ENCODE data around the gene ZNF664. TPM values are rescaled to one million over a fixed set of nuclear protein-coding genes. Genes with fewer than 3 reads are reported as not detected.

The ZNF664 gene
- total and polyA plus RNA-seq, 9 of the 15 experiments (the other 6 are each of a cell fraction or from before 2014, with no cell fraction given), result 3.3 to 101 (median 63.6) TPM

DNA sequence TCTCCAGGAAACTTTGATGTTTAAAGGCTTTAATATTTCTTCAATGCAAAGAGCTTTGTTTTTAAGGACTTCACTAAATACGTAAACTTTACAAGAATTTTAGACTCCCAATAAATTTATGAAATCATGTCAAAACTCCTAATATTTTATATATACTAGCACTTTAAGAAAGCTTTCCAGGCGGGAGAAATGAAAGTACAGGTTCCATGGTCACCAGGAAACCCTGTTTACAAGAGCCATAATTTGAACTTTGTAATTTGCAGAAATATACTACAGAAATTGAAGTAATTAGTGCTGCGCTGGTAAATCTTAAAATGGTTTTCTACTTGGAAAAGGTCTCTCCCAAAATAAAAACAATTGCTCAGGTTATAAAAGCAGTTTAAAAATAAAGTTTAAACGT lies 9.2 kb upstream of the ZNF664 start:
- ATAC-seq, result no peak
- ChIA-PET POLR2A (interaction anchor here (3.2 kb wide), 1 partner anchor 8 kb away, joined by 16 read pairs; no protein-coding TSS in a partner anchor), CTCF (ENCODE audit: low intra/inter-chr PET ratio) (no interaction called here)
- no peak for FAIRE-seq
- H3K9me3 ChIP-seq (replicated peaks; ENCODE audit: control insufficient read depth, insufficient read depth, low read depth, low read length), result no peaks in the 10 kb centered on the region
- H4K20me1 ChIP-seq (replicated peaks; ENCODE audit: control insufficient read depth, insufficient read depth, low read length), result 0 out of 2 replicates have a peak, but pooled peaks cover 3% of the 10 kb centered on the region
- H3K27ac ChIP-seq (ENCODE audit: extremely low read depth, low read depth, low read length), result no peak overlapping the region
- H3K36me3 ChIP-seq (ENCODE audit: control insufficient read depth, insufficient read depth, low read length), result no peaks in the 10 kb centered on the region
- no peak overlapping the region for H2AFZ ChIP-seq (ENCODE audit: low read depth, low read length)
- no peaks in the 10 kb centered on the region for H3K9me1 ChIP-seq (ENCODE audit: control insufficient read depth, insufficient read depth, low read length)
- peaks cover 0 to 22% of the 10 kb centered on the region in 2 experiments; a peak in 3 of 5 replicates for H3K4me1 ChIP-seq (replicated peaks in 1 of 2; ENCODE audit: control insufficient read depth in 2 of 2, insufficient read depth in 2 of 2, low read length in 2 of 2)
- H3K27me3 ChIP-seq (ENCODE audit: control insufficient read depth in 2 of 2, insufficient read depth in 2 of 2, low read length in 2 of 2), result no peaks in the 10 kb centered on the region
- in situ Hi-C loops (cut with MboI), result no loop called here
- H3K9ac ChIP-seq (ENCODE audit: insufficient read depth in 1 of 2, low read depth in 2 of 2, low read length in 2 of 2), result no peak overlapping the region
- no peak overlapping the region for H3K4me3 ChIP-seq
- no peak overlapping the region for H3K4me2 ChIP-seq (ENCODE audit: insufficient read depth, low read length)
- TF ChIP-seq CHD1 (IDR thresholded peaks at IDR 0.05; ENCODE audit: low read length) (no peak), NCOA4 (IDR thresholded peaks at IDR 0.05; ENCODE audit: partially characterized antibody) (no peak), SREBF1 (IDR thresholded peaks at IDR 0.05; ENCODE audit: borderline replicate concordance, low read depth, low read length) (no peak), HDAC3 (IDR thresholded peaks at IDR 0.05; ENCODE audit: borderline replicate concordance, partially characterized antibody) (no peak), ETV6 (IDR thresholded peaks at IDR 0.05; ENCODE audit: borderline replicate concordance in 1 of 2, low read depth in 2 of 2, low read length in 1 of 2) (no peak), ETV6 (CRISPR knock-in tag; IDR thresholded peaks at IDR 0.05; ENCODE audit: borderline replicate concordance) (no peak), TAF9B (IDR thresholded peaks at IDR 0.05; ENCODE audit: partially characterized antibody) (no peak), KAT7 (CRISPR knock-in tag; IDR thresholded peaks at IDR 0.05; ENCODE audit: borderline replicate concordance) (no peak), HDAC8 (tag; IDR thresholded peaks at IDR 0.05) (no peak), MBD2 (IDR thresholded peaks at IDR 0.05; ENCODE audit: borderline replicate concordance, low read depth) (no peak)
- TF ChIP-seq, protein P1, sequence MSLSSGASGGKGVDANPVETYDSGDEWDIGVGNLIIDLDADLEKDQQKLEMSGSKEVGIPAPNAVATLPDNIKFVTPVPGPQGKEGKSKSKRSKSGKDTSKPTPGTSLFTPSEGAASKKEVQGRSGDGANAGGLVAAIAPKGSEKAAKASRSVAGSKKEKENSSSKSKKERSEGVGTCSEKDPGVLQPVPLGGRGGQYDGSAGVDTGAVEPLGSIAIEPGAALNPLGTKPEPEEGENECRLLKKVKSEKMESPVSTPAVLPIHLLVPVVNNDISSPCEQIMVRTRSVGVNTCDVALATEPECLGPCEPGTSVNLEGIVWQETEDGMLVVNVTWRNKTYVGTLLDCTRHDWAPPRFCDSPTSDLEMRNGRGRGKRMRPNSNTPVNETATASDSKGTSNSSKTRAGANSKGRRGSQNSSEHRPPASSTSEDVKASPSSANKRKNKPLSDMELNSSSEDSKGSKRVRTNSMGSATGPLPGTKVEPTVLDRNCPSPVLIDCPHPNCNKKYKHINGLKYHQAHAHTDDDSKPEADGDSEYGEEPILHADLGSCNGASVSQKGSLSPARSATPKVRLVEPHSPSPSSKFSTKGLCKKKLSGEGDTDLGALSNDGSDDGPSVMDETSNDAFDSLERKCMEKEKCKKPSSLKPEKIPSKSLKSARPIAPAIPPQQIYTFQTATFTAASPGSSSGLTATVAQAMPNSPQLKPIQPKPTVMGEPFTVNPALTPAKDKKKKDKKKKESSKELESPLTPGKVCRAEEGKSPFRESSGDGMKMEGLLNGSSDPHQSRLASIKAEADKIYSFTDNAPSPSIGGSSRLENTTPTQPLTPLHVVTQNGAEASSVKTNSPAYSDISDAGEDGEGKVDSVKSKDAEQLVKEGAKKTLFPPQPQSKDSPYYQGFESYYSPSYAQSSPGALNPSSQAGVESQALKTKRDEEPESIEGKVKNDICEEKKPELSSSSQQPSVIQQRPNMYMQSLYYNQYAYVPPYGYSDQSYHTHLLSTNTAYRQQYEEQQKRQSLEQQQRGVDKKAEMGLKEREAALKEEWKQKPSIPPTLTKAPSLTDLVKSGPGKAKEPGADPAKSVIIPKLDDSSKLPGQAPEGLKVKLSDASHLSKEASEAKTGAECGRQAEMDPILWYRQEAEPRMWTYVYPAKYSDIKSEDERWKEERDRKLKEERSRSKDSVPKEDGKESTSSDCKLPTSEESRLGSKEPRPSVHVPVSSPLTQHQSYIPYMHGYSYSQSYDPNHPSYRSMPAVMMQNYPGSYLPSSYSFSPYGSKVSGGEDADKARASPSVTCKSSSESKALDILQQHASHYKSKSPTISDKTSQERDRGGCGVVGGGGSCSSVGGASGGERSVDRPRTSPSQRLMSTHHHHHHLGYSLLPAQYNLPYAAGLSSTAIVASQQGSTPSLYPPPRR (CRISPR knock-in tag; IDR thresholded peaks at IDR 0.05; ENCODE audit: borderline replicate concordance), result no peak
- TF ChIP-seq, protein P2, sequence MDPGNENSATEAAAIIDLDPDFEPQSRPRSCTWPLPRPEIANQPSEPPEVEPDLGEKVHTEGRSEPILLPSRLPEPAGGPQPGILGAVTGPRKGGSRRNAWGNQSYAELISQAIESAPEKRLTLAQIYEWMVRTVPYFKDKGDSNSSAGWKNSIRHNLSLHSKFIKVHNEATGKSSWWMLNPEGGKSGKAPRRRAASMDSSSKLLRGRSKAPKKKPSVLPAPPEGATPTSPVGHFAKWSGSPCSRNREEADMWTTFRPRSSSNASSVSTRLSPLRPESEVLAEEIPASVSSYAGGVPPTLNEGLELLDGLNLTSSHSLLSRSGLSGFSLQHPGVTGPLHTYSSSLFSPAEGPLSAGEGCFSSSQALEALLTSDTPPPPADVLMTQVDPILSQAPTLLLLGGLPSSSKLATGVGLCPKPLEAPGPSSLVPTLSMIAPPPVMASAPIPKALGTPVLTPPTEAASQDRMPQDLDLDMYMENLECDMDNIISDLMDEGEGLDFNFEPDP (CRISPR knock-in tag; IDR thresholded peaks at IDR 0.05), result no peak
- TF ChIP-seq, protein P3, sequence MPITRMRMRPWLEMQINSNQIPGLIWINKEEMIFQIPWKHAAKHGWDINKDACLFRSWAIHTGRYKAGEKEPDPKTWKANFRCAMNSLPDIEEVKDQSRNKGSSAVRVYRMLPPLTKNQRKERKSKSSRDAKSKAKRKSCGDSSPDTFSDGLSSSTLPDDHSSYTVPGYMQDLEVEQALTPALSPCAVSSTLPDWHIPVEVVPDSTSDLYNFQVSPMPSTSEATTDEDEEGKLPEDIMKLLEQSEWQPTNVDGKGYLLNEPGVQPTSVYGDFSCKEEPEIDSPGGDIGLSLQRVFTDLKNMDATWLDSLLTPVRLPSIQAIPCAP (CRISPR knock-in tag; IDR thresholded peaks at IDR 0.05; ENCODE audit: borderline replicate concordance), result no peak
- TF ChIP-seq, protein P4, sequence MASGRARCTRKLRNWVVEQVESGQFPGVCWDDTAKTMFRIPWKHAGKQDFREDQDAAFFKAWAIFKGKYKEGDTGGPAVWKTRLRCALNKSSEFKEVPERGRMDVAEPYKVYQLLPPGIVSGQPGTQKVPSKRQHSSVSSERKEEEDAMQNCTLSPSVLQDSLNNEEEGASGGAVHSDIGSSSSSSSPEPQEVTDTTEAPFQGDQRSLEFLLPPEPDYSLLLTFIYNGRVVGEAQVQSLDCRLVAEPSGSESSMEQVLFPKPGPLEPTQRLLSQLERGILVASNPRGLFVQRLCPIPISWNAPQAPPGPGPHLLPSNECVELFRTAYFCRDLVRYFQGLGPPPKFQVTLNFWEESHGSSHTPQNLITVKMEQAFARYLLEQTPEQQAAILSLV (tag; IDR thresholded peaks at IDR 0.05), result no peak
- 94% methylated on average over 4 of the region's 4 CpGs for WGBS (ENCODE audit: insufficient coverage, low coverage, missing lambda C conversion rate)
- intact Hi-C loops (cut with micrococcal nuclease), result no loop called here
- no peaks in the 10 kb centered on the region for H3K79me2 ChIP-seq (ENCODE audit: control insufficient read depth, insufficient read depth, low read length)
- BruUV-seq (replicated peaks), result no TSS peak
- no peak for DNase-seq (ENCODE audit: extremely low read depth in 1 of 4, low spot score in 3 of 4)
